ENCODE measurements around the gene BRIX1.
"Not testable (repeated sequence)": the region's sequence is repeated elsewhere in the genome, so short reads cannot be mapped to it uniquely, and the experiment has no call there.

Gene BRIX1

GRCh38 chr5:34905564-34905963 lies 9.9 kb upstream of the BRIX1 start:
- peak; percentile 33 to 49 for DNase-seq (ENCODE audit: low read depth in 2 of 2)
- H3K4me3 ChIP-seq (replicated peaks in 1 of 2; ENCODE audit: low read depth in 2 of 2, low read length in 2 of 2): no peak overlapping the region
- TF ChIP-seq CTCF (IDR thresholded peaks at IDR 0.05; ENCODE audit: low read depth, low read length): peak; percentile 35

- peak in 1 of 2 donors; percentile 19 for DNase-seq (ENCODE audit: low read depth in 2 of 2)
- no peak for TF ChIP-seq CTCF (IDR thresholded peaks at IDR 0.05; ENCODE audit: low read depth, low read length)
- H3K4me3 ChIP-seq (replicated peaks in 1 of 2; ENCODE audit: low read depth in 2 of 2, low read length in 2 of 2): no peak overlapping the region
These were observed 2.4 kb upstream of the BRIX1 start for GRCh38 chr5:34913072-34913471.

GRCh38 chr5:34914671-34915138 lies 806 bp upstream of the BRIX1 start:
- peak; percentile 26 to 31 for DNase-seq (ENCODE audit: low read depth in 2 of 2)
- peak overlapping the region; percentile 99 to 100 for H3K4me3 ChIP-seq (replicated peaks in 1 of 2; ENCODE audit: low read depth in 2 of 2, low read length in 2 of 2)
- no peak for TF ChIP-seq CTCF (IDR thresholded peaks at IDR 0.05; ENCODE audit: low read depth, low read length)

GRCh38 chr5:34915856-34916192 lies 313 bp downstream of the BRIX1 start:
- peak overlapping the region; percentile 99 to 100 for H3K4me3 ChIP-seq (replicated peaks in 1 of 2; ENCODE audit: low read depth in 2 of 2, low read length in 2 of 2)
- TF ChIP-seq CTCF (IDR thresholded peaks at IDR 0.05; ENCODE audit: low read depth, low read length): no peak
- DNase-seq (ENCODE audit: low read depth in 2 of 2): no peak

GRCh38 chr5:34916518-34916917 lies 1.0 kb downstream of the BRIX1 start:
- peak overlapping the region; percentile 99 to 100 for H3K4me3 ChIP-seq (replicated peaks in 1 of 2; ENCODE audit: low read depth in 2 of 2, low read length in 2 of 2)
- no peak for TF ChIP-seq CTCF (IDR thresholded peaks at IDR 0.05; ENCODE audit: low read depth, low read length)
- no peak for DNase-seq (ENCODE audit: low read depth in 2 of 2)

GRCh38 chr5:34918025-34918424 lies 2.5 kb downstream of the BRIX1 start:
- no peak for TF ChIP-seq CTCF (IDR thresholded peaks at IDR 0.05; ENCODE audit: low read depth, low read length)
- no peak for DNase-seq (ENCODE audit: low read depth in 2 of 2)
- H3K4me3 ChIP-seq (replicated peaks in 1 of 2; ENCODE audit: low read depth in 2 of 2, low read length in 2 of 2): no peak overlapping the region

GRCh38 chr5:34919077-34919476 lies 3.6 kb downstream of the BRIX1 start:
- no peak overlapping the region for H3K4me3 ChIP-seq (replicated peaks in 1 of 2; ENCODE audit: low read depth in 2 of 2, low read length in 2 of 2)
- peak in 1 of 2 donors; percentile 9 for DNase-seq (ENCODE audit: low read depth in 2 of 2)
- no peak for TF ChIP-seq CTCF (IDR thresholded peaks at IDR 0.05; ENCODE audit: low read depth, low read length)

GRCh38 chr5:34923256-34923655 lies 7.7 kb downstream of the BRIX1 start:
- not testable (repeated sequence) for H3K4me3 ChIP-seq (replicated peaks in 1 of 2; ENCODE audit: low read depth in 2 of 2, low read length in 2 of 2); DNase-seq (ENCODE audit: low read depth in 2 of 2)
